ENCODE measurements around the gene SIL1.

The SIL1 gene

GRCh38 chr5:138998521-138998920, 199.6 kb downstream of the SIL1 start:
- FAIRE-seq (no peak), DNase-seq (ENCODE audit: insufficient read length, low spot score) (no peak)

GRCh38 chr5:138996120-138996519, 202.0 kb downstream of the SIL1 start:
- FAIRE-seq (no peak), DNase-seq (ENCODE audit: insufficient read length, low spot score) (no peak)

- no peak for FAIRE-seq
These were observed 207.1 kb downstream of the SIL1 start for GRCh38 chr5:138990986-138991590.

GRCh38 chr5:138989720-138990119, 208.4 kb downstream of the SIL1 start:
- DNase-seq (ENCODE audit: insufficient read length, low spot score): no peak
- no peak for FAIRE-seq

More at GRCh38 chr5:138990986-138991590, 207.1 kb downstream of the SIL1 start:
- DNase-seq (ENCODE audit: insufficient read length, low spot score): no peak

GRCh38 chr5:138986186-138986800, 211.9 kb downstream of the SIL1 start:
- FAIRE-seq (no peak), DNase-seq (ENCODE audit: insufficient read length, low spot score) (no peak)

GRCh38 chr5:138985683-138986082, 212.5 kb downstream of the SIL1 start:
- no peak for FAIRE-seq
- no peak for DNase-seq (ENCODE audit: insufficient read length, low spot score)

- no peak for DNase-seq (ENCODE audit: insufficient read length, low spot score)
- no peak for FAIRE-seq
These were observed 212.9 kb downstream of the SIL1 start for GRCh38 chr5:138985256-138985655.

GRCh38 chr5:138983984-138984383, 214.2 kb downstream of the SIL1 start:
- FAIRE-seq (no peak), DNase-seq (ENCODE audit: insufficient read length, low spot score) (no peak)

- DNase-seq (ENCODE audit: insufficient read length, low spot score): no peak
- no peak for FAIRE-seq
These were observed 216.6 kb downstream of the SIL1 start for GRCh38 chr5:138981586-138981985.

- DNase-seq (ENCODE audit: insufficient read length, low spot score) (no peak), FAIRE-seq (no peak)
These were observed 217.0 kb downstream of the SIL1 start for GRCh38 chr5:138981131-138981530.

GRCh38 chr5:138980441-138980840, 217.7 kb downstream of the SIL1 start:
- no peak for DNase-seq (ENCODE audit: insufficient read length, low spot score)
- no peak for FAIRE-seq

- FAIRE-seq (no peak), DNase-seq (ENCODE audit: insufficient read length, low spot score) (no peak)
These were observed 218.4 kb downstream of the SIL1 start for GRCh38 chr5:138979684-138980280.

- FAIRE-seq (no peak), DNase-seq (ENCODE audit: insufficient read length, low spot score) (no peak)
These were observed 219.6 kb downstream of the SIL1 start for GRCh38 chr5:138978581-138978980.

GRCh38 chr5:138978080-138978479, 220.1 kb downstream of the SIL1 start:
- DNase-seq (ENCODE audit: insufficient read length, low spot score) (peak; percentile 32), FAIRE-seq (no peak)

GRCh38 chr5:138975098-138975847, 222.9 kb downstream of the SIL1 start:
- DNase-seq (ENCODE audit: insufficient read length, low spot score) (no peak), FAIRE-seq (no peak)

GRCh38 chr5:138974227-138975063, 223.7 kb downstream of the SIL1 start:
- FAIRE-seq: no peak

GRCh38 chr5:138972836-138973235, 225.3 kb downstream of the SIL1 start:
- no peak for FAIRE-seq
- no peak for DNase-seq (ENCODE audit: insufficient read length, low spot score)

More at GRCh38 chr5:138974227-138975063, 223.7 kb downstream of the SIL1 start:
- DNase-seq (ENCODE audit: insufficient read length, low spot score): no peak

GRCh38 chr5:138972230-138972629, 225.9 kb downstream of the SIL1 start:
- no peak for FAIRE-seq
- DNase-seq (ENCODE audit: insufficient read length, low spot score): no peak

GRCh38 chr5:138969323-138970002, 228.7 kb downstream of the SIL1 start:
- FAIRE-seq: no peak
- no peak for DNase-seq (ENCODE audit: insufficient read length, low spot score)

GRCh38 chr5:138968601-138969000, 229.6 kb downstream of the SIL1 start:
- DNase-seq (ENCODE audit: insufficient read length, low spot score) (no peak), FAIRE-seq (no peak)

All from HTR-8/SVneo (cell line).